Endothelial cell of umbilical vein (primary cell): ENCODE data around the gene POLA1.

Experiments used
- CTCF ChIP-seq, 2 donors: IDR thresholded peaks; 1 replicate in 1 of 2; 2 replicates in 1 of 2; pipeline ENCODE4 v1.5.1; 2011; ENCODE audit warnings: low read length in 2 of 2, mild to moderate bottlenecking in 2 of 2, moderate library complexity in 2 of 2, control low read depth in 1 of 2, inconsistent platforms in 1 of 2, low read depth in 1 of 2; ENCODE audit not compliant: insufficient read depth in 1 of 2; ENCODE audit errors: extremely low read depth in 1 of 2
- EZH2 ChIP-seq: IDR thresholded peaks from 2 replicates; pipeline ENCODE4 v1.6.1; 2012; ENCODE audit warnings: borderline replicate concordance, low read depth, mild to moderate bottlenecking, moderate library complexity, low read length, inconsistent platforms; ENCODE audit not compliant: severe bottlenecking
- FOS ChIP-seq: IDR thresholded peaks from 2 replicates; pipeline ENCODE4 v1.6.1; 2011; ENCODE audit warnings: mild to moderate bottlenecking, low read length, moderate library complexity, borderline replicate concordance; ENCODE audit not compliant: insufficient read depth
- GATA2 ChIP-seq: IDR thresholded peaks from 2 replicates; pipeline ENCODE4 v1.7.0; 2011; ENCODE audit warnings: low read depth, mild to moderate bottlenecking, moderate library complexity, mixed read lengths, low read length; ENCODE audit not compliant: insufficient read length, insufficient read depth
- JUN ChIP-seq: IDR thresholded peaks from 2 replicates; pipeline ENCODE4 v1.6.1; 2011; ENCODE audit warnings: borderline replicate concordance, low read depth; ENCODE audit not compliant: insufficient read length, insufficient read depth
- MAX ChIP-seq: IDR thresholded peaks from 2 replicates; pipeline ENCODE4 v1.6.1; 2011; ENCODE audit not compliant: insufficient read depth, insufficient read length
- MYC ChIP-seq: IDR thresholded peaks from one replicate; pipeline ENCODE4 v1.6.1; 2011; ENCODE audit warnings: mild to moderate bottlenecking, low read depth, low read length
- POLR2A ChIP-seq: IDR thresholded peaks from 2 replicates; pipeline ENCODE4 v1.6.1; 2012; ENCODE audit warnings: low read depth, mild to moderate bottlenecking, control low read depth, low read length
- POLR2AphosphoS5 ChIP-seq: IDR thresholded peaks from 2 replicates; pipeline ENCODE4 v1.6.1; 2012; ENCODE audit warnings: low read depth, mild to moderate bottlenecking, control low read depth, low read length, moderate library complexity; ENCODE audit not compliant: insufficient read depth

GRCh38 chrX:24876530-24877287, 183.0 kb downstream of the POLA1 start:
- TF ChIP-seq CTCF (IDR thresholded peaks at IDR 0.05; ENCODE audit: extremely low read depth in 1 of 2, insufficient read depth in 1 of 2, low read depth in 1 of 2, low read length in 2 of 2) = no peak
- no peak for TF ChIP-seq MAX
- TF ChIP-seq POLR2AphosphoS5 = no peak
- no peak for TF ChIP-seq MYC
- TF ChIP-seq EZH2 = no peak
- TF ChIP-seq GATA2 = no peak
- no peak for TF ChIP-seq JUN
- no peak for TF ChIP-seq FOS
- TF ChIP-seq POLR2A = no peak
